Keratinocyte (primary cell): ENCODE measurements around the gene ZNF174.

ENCODE experiments used
- CTCF ChIP-seq, 3 experiments: IDR thresholded peaks in 1 of 3; conservative IDR thresholded peaks in 1 of 3; optimal IDR thresholded peaks in 1 of 3; 2 replicates in 2 of 3; 3 replicates in 1 of 3; pipeline versions ENCODE3 to v1.5.1; 2011; ENCODE audit warnings: low read length in 3 of 3, mild to moderate bottlenecking in 3 of 3, moderate library complexity in 2 of 3, control low read depth in 1 of 3, inconsistent platforms in 1 of 3; ENCODE audit not compliant: insufficient read depth in 2 of 3; ENCODE audit errors: extremely low read depth in 1 of 3
- EZH2 ChIP-seq: IDR thresholded peaks from one replicate; pipeline ENCODE4 v1.6.1; 2012; ENCODE audit warnings: inconsistent platforms, mild to moderate bottlenecking, low read length, moderate library complexity

- TF ChIP-seq CTCF (optimal IDR thresholded peaks at IDR 0.05 in 1 of 3, IDR thresholded peaks at IDR 0.05 in 1 of 3, conservative IDR thresholded peaks at IDR 0.05 in 1 of 3; ENCODE audit: extremely low read depth in 1 of 3, insufficient read depth in 2 of 3, low read length in 3 of 3) (no peak), EZH2 (no peak)
Measured at GRCh38 chr16:3358871-3359270, 42.1 kb upstream of the ZNF174 start.
